H1 (cell line): ENCODE measurements around the gene TAF1B.

Source experiments
- BACH1 ChIP-seq: IDR thresholded peaks from 2 replicates; pipeline ENCODE4 v1.6.1; 2012; ENCODE audit warnings: low read length, improper control_type of control experiment
- CTCF ChIP-seq, 3 experiments: IDR thresholded peaks; 1 replicate in 2 of 3; 2 replicates in 1 of 3; pipeline versions ENCODE4 v1.5.1 to v1.6.1; 2011; ENCODE audit warnings: low read length in 3 of 3, mild to moderate bottlenecking in 3 of 3, inconsistent platforms in 2 of 3, low read depth in 1 of 3, moderate library complexity in 1 of 3; ENCODE audit not compliant: insufficient read depth in 1 of 3; ENCODE audit errors: control extremely low read depth in 1 of 3
- EP300 ChIP-seq, 2 experiments: IDR thresholded peaks; 1 replicate in 1 of 2; 2 replicates in 1 of 2; pipeline ENCODE4 v1.6.1; 2011 to 2012; ENCODE audit warnings: low read depth in 2 of 2, low read length in 2 of 2, mild to moderate bottlenecking in 2 of 2, borderline replicate concordance in 1 of 2, inconsistent platforms in 1 of 2, moderate library complexity in 1 of 2
- EZH2 ChIP-seq: fragments of 200-600 bp; sonication (generic); IDR thresholded peaks from 2 replicates; pipeline ENCODE4 v1.7.1; 2012; ENCODE audit warnings: low read depth, mild to moderate bottlenecking, moderate library complexity, low read length, inconsistent platforms; ENCODE audit not compliant: severe bottlenecking
- RAD21 ChIP-seq, 2 experiments: IDR thresholded peaks in 1 of 2; conservative IDR thresholded peaks in 1 of 2; 2 replicates each; pipeline ENCODE4 v1.6.1; 2011; ENCODE audit warnings: low read depth in 2 of 2, low read length in 2 of 2, improper control_type of control experiment in 1 of 2, inconsistent platforms in 1 of 2, mild to moderate bottlenecking in 1 of 2, moderate library complexity in 1 of 2
- TBP ChIP-seq: IDR thresholded peaks from 2 replicates; pipeline ENCODE4 v1.6.1; 2011; ENCODE audit warnings: low read depth, low read length, improper control_type of control experiment
- TF ChIP-seq, protein P1 (sequence below): IDR thresholded peaks from 2 replicates; pipeline ENCODE4 v1.6.1; 2012; ENCODE audit warnings: inconsistent platforms

GRCh38 chr2:9972621-9973479 is 129.6 kb downstream of the TAF1B start:
- TF ChIP-seq EZH2 (no peak), EP300 (IDR thresholded peaks at IDR 0.05; ENCODE audit: borderline replicate concordance in 1 of 2, low read depth in 2 of 2, low read length in 2 of 2) (no peak), CTCF (IDR thresholded peaks at IDR 0.05; ENCODE audit: control extremely low read depth in 1 of 3, insufficient read depth in 1 of 3, low read depth in 1 of 3, low read length in 3 of 3) (no peak), RAD21 (IDR thresholded peaks at IDR 0.05 in 1 of 2, conservative IDR thresholded peaks at IDR 0.05 in 1 of 2; ENCODE audit: low read depth in 2 of 2, low read length in 2 of 2) (no peak), BACH1 (no peak), TBP (no peak)
- TF ChIP-seq, protein P1, sequence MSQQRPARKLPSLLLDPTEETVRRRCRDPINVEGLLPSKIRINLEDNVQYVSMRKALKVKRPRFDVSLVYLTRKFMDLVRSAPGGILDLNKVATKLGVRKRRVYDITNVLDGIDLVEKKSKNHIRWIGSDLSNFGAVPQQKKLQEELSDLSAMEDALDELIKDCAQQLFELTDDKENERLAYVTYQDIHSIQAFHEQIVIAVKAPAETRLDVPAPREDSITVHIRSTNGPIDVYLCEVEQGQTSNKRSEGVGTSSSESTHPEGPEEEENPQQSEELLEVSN, result no peak
